Measurements from ENCODE around the gene PCTP.

Gene PCTP

DNA sequence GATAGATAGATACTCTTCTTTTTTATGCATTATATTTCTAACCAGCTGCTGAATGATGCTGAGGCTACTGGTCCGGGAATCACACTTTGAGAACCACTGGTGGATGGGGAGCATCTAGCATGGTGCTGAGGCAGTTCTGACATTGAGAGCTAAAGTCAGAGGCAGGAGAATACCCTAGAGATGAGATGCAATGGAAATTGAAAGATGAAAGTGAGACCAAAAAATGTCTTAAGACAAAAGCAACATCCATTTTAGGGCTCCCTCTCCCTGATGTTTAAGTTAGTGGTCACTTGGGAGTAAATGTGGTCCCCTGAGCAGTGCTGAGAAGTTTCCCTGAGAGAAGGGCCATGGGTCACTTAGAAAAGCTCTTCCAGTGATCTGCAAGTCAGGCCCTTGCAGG is 6.8 kb downstream of the PCTP start:
- DNase-seq (ENCODE audit: low spot score) = no peak

DNA sequence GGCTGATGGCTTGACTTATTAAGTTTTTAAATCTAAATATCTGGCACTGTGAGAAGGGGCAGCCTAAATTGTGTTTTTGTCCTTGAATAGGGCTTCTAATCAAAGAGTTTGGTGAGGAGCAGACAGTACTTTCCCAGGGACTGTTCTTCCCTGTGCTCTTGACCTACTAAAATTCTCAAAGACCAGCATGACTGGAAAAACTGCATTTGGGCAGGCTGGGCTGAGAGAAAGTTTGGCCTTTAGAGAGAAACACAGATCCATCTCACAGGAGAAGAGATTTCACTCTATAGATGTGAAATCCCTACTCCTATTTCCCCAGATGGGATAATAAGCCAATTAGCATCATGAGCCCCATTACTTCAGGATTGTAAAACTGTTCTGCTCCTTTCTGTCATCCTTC is 7.3 kb downstream of the PCTP start:
- DNase-seq (ENCODE audit: low spot score) = no peak

DNA sequence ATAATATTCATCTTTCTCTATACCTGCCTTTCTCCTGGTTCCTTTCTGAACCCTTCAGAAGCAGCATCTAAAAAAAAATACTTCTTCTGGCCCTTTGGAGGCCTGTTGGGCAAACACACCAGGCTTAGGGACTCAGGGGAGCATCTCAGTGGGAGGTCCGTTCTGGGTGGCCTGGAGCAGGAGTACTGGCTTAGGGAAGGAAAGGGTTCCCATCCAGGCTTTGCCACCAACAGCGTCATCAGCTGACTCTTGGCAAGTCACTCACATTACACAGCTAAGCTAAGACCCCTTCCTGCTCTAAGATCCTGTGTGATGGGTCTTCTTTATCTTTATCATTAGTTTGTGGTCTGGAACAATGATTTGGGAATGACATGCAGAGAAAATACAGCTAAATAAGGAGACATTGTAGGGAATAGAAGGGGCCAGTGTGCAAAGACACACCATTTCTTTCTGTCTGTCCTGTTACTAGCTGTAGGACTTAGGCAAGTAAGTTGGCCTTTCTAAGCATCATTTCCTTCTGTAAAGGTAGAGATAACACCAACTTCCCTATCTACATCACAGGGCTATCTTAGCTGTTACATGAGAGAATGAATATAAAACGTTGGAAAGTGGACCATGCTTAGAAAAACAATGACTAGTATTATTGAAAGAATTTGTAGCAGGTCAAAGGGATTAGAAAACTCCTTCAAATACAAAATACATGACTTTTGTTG is 9.9 kb downstream of the PCTP start:
- no peak for DNase-seq (ENCODE audit: low spot score)

DNA sequence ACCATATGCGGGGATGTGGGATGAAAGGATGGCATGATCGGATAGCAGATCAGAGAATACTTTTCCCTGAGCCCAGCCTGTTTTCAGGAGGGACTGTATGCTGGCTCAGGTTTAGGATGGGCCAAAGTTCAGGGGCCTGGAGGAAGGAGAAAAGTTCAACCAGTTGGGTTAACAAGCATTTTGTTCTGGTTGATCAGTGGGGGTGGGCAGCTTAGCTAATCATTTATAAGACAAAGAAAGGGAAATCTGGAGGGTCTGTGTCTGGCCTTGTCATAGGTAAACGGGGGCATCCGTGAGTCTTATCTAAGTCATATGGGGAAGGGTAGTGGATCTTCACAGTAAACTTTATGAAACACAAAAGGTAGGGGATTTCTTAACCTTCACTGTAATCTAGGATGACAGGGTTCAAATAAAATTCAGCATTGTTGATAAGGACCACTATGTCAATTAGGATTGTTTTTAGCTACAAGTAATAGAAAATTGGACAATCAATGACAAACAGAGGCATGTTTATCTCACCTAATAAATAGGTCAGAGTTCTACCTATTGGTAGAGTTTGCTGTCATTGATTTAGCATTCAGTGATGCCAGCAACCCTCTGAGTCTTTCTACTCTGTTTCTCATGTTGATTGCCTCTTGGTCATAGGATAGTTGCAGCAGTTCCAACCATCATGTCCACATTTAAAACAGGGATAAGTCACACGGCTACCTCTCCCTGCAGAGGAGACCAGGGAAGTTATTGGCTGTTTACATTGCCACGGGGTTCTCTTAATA is 11.4 kb downstream of the PCTP start:
- DNase-seq (ENCODE audit: low spot score) = no peak

DNA sequence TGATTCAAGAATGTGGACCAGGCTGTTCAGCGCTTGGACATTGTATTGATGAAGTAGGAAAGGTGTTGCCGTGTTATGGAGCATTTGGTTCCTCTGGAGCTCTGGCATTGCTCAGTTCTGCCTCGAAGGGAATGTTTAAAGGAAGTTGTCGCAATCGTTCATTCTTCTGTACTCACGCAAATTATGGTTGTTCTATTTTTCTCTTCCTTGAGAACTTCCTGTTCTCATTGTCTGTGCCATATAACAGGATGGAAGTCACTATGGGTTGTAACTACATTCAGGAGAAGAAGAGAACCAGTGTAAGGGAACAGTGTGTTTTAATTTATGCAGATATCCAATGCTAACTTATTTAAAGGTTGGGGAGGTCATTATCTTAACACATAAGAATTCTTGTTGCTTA is 13.0 kb downstream of the PCTP start:
- no peak for DNase-seq (ENCODE audit: low spot score)

DNA sequence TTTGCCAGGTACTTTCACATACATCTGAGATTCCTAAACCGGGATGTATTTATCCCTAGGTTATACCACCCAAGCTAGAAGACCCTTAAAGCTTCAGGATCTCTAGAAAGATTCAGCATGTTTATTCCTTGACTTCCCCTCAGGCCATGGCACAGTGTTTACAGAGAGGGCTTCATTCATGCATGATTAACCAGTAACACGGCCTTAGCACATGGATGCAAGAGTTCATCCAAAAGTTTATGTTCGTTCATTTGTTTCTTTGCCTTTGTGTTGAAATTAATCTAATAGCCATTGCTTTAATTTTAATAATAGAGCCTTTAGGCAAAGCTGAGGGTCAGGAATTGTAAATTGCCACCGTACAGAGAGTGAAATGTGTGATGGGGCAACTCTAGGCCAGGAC is 13.8 kb downstream of the PCTP start:
- no peak for DNase-seq (ENCODE audit: low spot score)

DNA sequence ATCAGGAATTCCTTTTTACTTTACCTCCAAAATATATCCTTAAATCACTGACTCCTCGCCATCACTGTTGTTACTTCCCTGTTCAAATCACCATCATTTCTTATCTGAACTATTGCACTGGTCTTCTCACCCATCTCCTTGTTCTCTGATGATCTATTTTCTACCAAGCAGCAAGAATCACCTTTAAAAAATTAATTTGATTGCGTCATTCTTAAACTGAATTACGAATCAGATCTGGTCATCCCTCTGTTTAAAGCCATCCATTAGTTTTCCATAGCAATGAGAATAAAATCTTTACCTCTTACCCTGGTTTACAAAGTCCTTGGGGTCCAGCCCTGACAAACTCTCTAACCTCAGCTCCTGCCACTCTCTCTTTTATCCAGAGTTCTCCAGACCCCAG is 14.6 kb downstream of the PCTP start:
- DNase-seq (ENCODE audit: low spot score) = no peak

DNA sequence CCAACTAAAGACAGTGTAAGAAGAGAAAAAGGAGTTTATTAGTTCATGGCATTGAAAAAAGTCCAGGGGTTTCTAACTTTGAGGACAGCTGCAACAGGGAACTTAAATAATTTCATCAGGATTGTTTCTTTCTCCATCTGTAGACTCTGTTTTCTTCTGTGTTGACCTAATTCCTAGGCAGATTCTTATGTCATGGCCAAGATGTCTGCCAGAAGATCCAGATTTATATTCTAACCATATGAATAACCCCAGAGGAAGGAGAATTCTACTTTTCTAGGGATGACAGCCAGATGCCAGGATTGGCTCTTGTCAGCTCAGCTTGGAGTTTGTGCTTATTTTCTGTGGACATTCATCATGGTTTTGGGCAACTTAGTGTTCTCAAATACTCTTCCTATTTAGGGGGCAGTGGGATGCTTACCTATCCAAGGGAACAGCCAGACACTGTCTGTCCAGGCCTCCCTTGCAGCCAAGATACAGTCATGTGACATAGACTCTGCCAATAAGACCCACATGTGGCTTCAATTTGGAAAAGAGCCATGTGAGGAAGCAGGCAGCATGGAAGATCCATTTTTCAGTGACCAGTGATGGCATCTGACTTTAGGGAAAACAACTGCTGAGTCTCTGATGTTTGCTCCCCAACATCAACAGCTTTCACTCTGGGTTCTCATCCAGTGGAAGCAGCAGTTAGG is 18.2 kb downstream of the PCTP start:
- DNase-seq (ENCODE audit: low spot score) = no peak

DNA sequence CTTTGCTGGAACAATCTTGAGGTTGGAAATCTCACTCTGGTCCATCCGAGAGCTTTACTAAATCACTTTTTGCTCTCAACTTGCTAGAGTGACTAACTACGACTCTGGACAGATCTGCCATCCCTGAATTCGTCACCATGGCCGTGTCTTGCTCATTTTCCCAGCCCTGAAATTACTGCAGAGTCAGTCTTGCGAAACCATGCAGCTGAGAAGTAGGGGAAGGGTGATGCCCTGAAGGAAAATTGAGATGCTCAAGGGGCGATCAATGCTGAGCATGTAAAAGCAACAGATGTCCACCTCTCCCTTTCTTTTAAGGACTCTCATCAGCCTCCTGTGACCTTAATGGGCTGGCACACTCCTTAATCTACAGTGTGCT is 18.8 kb downstream of the PCTP start:
- no peak for DNase-seq (ENCODE audit: low spot score)

DNA sequence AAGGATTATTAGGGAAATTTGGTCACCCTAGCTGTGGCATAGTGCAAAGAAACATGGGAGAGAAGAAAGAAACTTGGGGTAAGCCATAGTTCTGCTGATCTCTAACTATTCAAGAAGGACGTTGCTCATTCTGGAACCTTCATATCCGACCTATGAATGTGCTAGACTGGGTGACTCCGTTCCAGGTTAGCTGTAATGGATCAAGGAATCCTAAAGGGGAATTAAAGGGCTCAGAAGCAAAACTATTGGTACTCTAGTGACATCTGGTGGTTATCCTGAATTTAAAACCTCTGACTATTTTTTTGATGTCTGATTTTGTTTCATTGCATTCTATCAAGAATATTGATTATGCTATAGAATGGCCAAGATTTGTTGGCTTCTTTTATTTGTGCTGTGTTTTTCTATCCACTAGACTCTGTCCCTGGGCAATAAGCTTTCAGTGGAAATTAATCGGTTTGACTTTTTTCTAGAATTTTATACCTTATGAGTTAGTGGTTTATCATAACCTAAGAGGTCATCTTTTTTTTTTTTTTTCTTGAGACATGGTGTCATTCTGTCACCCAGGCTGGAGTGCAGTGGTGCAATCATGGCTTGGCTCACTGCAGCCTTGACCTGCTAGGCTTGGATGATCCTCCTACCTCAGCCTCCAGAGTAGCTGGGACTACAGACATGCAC is 19.5 kb downstream of the PCTP start:
- no peak for DNase-seq (ENCODE audit: low spot score)

DNA sequence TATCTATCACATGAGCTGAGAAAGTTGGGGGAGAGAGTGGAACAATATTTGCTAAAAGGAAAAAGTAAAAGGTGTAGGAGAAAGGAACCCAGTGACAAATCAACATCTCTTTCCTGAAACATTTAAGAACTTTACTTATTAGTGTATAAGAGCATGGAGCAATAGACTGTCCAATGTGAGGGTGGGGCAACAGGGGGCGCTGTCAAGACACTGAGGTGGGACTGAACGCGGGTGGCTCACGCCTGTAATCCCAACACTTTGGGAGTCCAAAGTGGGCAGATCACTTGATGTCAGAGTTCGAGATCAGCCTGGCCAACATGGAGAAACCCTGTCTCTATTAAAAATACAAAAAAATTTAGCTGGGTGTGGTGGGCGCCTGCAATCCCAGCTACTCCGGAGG is 21.2 kb downstream of the PCTP start:
- DNase-seq (ENCODE audit: low spot score) = no peak

DNA sequence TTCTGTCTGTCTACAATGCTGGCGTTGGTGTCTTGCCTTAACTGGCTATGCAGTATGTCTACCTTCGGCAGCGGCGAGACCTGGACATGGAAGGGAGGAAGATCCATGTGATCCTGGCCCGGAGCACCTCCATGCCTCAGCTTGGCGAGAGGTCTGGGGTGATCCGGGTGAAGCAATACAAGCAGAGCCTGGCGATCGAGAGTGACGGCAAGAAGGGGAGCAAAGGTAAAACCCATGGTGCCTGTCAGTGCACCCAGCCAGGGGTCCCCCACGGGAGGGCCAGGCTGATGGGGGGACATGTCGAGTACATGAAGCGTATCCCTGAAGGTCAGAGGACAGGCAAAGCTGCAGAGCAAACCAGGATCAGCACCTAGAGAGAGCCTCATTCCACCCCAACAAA is 22.8 kb downstream of the PCTP start:
- no peak for DNase-seq (ENCODE audit: low spot score)

DNA sequence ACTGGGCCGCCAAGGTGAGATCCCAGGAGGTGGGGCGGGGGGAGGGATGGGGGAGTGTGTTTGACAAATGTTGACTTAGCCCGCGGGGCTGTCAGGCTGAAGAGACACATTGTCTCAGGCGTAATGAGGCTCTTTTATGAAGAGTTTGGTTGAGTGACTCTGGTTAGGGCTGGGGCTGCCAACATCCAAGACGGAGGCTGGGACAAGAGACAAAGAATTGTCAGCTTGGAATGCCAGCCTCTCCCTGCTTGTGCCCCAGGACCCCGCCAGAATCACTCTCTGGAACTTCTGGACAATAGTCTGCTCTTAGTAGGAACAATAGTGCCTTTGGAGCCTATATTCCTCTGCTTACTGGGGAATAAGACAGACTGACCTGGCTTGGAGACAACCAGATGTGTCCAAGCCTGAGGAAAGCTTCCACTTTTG is 24.0 kb downstream of the PCTP start:
- DNase-seq (ENCODE audit: low spot score) = no peak

DNA sequence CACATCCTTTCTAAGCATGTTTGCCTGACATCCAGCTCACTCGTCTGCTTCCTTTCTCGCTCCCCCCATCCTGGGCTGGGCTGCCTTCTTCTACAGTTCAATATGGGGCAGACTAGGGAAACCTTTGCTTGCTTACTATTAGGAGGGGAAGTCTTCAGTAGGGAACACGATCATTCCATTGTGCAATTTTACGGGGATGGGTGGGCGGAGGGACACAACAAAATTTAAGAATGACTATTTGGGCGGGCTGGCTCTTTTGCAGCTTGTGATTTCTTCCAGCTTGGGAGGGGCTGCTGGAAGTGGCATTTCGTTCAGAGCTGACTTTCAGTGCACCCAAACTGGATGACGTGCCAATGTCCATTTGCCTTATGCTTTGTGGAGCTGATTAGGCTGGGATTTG is 25.4 kb downstream of the PCTP start:
- DNase-seq (ENCODE audit: low spot score) = no peak

DNA sequence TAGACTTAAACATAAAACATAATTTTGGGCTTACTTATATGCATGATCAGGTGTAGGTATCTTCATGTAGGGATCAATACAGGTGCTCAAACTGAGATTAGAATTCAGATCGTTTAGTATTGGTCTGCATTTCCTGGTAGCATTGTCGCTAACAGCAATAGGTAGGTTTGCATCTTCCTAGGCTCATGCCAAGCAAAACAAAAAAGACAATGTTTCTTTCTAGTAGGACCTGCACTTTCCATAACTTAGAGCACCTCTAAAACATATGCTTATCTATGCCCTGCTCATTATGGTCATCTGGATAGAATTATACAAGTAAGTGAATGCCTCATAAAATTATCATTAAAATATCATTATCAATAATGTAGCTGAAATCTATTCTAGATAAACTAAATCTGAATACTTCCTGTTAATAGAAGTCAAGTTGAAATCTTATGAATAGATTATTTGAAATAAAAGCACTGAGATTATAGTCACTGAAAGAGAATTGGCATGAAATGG is 26.7 kb downstream of the PCTP start:
- DNase-seq (ENCODE audit: low spot score) = no peak

DNA sequence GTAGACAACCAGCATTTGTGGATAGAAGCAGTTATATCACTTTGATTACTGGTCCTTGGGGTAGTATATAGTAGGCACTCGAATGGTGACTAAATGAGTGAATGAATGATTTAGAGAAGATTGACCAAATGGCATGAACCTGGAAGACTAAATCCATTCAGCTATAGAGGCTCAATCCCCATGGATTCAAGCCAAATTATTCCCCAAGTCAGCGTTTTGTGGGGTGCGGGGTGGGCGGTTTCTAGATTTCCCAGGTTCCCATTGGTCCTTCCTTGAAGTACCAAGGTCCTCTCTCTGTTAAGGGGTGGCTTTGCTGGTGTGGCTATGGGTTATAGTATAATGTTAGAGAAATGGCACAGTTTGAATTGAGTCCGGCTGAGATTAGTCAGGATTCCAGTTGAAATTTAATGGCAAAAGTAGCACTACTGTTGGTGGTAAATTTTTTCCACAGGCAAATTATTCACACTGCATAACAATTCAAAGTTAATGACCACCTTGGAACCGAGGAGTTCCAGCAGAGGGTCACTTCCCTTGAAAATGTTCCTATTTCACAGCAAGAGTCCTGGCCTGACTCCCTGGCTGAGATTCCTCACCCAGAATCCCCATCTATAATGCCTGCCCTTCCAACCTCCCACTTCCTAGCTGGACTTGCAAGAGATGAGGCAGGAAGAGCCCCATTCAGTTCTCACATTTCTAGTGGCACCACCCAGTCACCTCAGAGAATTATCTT is 27.7 kb downstream of the PCTP start:
- no peak for DNase-seq (ENCODE audit: low spot score)

DNA sequence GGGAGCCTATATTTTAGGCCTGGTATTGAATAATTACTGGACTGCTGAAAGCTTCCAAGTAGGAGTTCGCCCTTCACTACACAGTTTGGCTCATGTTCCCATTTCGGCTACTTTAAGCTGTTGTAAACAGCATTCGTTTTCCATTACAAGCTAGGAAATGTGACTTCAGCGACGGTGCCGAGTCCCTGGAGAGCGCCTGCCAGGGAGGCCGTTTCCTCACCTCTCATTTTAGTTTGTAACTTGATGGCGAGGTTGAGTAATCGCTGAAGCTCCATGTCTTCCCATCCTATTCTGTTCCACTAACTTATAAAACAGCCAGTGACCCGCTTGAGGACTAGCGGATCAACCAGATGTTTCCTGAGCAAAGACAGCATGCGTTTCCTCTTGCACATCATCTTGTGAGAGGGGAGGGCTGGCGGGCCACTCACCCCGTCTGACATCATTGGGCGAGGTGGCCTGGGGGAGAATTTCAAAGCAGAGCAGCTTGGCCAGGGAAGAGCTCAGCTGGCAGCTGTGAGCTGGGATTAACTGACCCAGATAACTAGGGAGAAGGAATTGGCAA is 32.9 kb downstream of the PCTP start:
- DNase-seq (ENCODE audit: low spot score) = no peak

DNA sequence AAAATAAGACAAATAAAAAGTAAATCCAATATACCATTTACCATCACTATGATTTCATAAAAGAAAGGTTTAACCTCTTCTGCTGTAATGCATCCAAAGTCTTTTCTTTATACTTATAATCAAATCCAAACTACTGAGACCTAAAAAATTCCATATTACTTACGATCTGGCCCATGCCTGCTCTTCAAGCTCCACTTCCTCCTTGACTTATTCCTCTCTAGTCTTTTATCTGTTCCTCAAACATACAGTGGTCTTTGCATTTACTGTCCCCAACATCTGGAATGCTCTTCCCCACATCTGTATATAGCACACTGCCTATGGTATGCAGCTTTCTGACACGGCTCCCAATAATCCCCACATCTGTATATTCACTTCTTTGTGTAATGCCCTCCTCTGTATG is 33.8 kb downstream of the PCTP start:
- no peak for DNase-seq (ENCODE audit: low spot score)

DNA sequence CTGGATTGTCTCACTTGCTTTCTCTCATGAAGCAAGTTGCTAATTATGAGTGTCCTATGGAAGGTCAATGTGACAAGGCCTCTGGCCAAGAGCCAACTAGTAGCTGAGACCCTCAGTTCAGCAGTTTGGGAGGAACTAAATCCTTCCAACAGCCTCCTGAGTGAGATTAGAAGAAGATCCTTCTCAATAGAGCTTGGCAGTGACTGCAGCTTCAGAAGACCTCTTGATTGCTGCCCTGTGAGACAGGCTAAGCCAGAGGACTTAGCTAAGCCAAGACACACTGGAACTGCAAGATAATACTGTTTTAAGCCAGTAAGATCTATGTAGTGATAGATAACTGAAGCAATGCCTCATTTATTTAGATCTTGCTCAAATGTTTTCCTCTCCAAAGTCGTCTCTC is 34.3 kb downstream of the PCTP start:
- DNase-seq (ENCODE audit: low spot score) = no peak

DNA sequence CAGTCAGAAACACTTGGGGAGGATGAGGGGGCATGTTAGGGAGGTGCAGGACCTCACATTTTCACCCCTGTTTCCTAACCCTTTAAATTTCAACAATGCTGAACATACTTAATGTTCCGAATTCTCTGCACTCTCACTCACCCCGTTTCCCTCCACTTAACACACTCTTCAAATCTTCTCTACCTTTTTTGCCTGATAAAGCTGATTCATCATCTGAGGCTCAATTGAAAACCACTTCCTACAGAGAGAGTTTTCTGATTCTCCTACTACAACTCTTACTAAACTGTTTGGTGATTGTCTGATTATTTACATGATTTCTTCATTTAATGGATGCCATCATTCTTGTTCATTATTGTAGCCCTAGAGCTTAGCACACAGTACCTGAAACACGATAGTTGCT is 42.4 kb downstream of the PCTP start:
- no peak for DNase-seq (ENCODE audit: low spot score)

DNA sequence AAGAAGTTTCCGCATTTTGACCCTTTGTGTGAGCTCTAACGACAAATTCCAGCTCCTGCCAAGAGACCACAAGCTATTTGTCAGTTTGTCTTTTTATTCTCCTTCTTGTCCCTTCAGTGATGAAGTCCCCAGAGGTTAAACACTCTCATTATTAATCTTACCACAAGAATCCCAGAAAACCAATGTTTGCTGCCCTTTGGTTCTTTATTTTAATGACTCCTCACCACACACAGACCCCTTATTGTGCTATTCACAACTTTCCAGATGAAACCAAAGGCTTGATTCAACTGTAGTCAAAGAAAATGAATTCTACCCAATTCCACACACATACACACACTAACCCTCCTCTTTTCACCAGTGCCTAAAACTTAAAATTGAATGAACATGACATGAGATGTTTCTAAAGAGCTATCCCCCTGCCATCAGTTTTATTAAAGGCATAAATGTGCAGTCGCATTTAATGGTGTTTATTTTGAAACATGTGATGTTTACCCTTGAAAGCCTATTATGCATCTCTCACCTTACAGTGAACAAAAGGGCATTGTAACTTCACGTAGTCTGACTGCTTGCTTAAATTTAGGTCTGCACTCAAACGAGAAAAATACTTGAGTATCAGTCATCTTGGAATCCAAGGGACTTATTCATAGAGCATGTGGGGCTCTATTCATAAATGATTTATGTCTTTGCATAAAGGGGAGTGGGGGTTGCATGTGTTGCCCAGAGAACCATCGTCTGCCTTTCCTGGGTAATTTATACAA is 44.1 kb downstream of the PCTP start:
- DNase-seq (ENCODE audit: low spot score) = no peak
